Liver (tissue), 9 donors: ENCODE data around the gene UBTD2. TPM values are rescaled to one million over a fixed set of nuclear protein-coding genes. Genes with fewer than 3 reads are reported as not detected.

Experiments
- DNase-seq: peaks from one replicate; pipeline ENCODE4 v3.0.0-alpha.2; 2017; ENCODE audit warnings: low spot score
- H3K27ac ChIP-seq, 2 donors: one replicate each; pipeline ENCODE4 v1.7.0; 2013; ENCODE audit warnings: inconsistent platforms in 2 of 2, low read length in 2 of 2, control low read depth in 1 of 2, low read depth in 1 of 2, mild to moderate bottlenecking in 1 of 2
- H3K27me3 ChIP-seq, 4 donors: one replicate each; pipeline versions ENCODE4 v1.6.1 to v1.7.0; 2013; ENCODE audit warnings: low read length in 3 of 4, inconsistent platforms in 1 of 4, mild to moderate bottlenecking in 1 of 4, moderate library complexity in 1 of 4; ENCODE audit not compliant: control insufficient read depth in 4 of 4, insufficient read depth in 4 of 4
- H3K36me3 ChIP-seq, 4 donors: one replicate each; pipeline versions ENCODE4 v1.6.1 to v1.7.0; 2013; ENCODE audit warnings: low read length in 3 of 4, mild to moderate bottlenecking in 3 of 4, low read depth in 1 of 4, moderate library complexity in 1 of 4; ENCODE audit not compliant: control insufficient read depth in 4 of 4, insufficient read depth in 3 of 4
- H3K4me1 ChIP-seq, 4 donors: one replicate each; pipeline versions ENCODE4 v1.6.1 to v1.7.0; 2013; ENCODE audit warnings: low read length in 3 of 4, mild to moderate bottlenecking in 3 of 4, moderate library complexity in 1 of 4; ENCODE audit not compliant: control insufficient read depth in 4 of 4, insufficient read depth in 4 of 4
- H3K4me3 ChIP-seq, 3 donors: one replicate each; pipeline versions ENCODE4 v1.6.1 to v1.7.0; 2013; ENCODE audit warnings: low read length in 3 of 3, control low read depth in 1 of 3, low read depth in 1 of 3, mild to moderate bottlenecking in 1 of 3
- H3K9ac ChIP-seq, 2 donors: one replicate each; pipeline ENCODE4 v1.7.0; 2013; ENCODE audit warnings: low read length in 2 of 2, mild to moderate bottlenecking in 2 of 2, moderate library complexity in 2 of 2, control low read depth in 1 of 2, low read depth in 1 of 2
- H3K9me3 ChIP-seq, 4 donors: one replicate each; pipeline versions ENCODE4 v1.6.1 to v1.7.0; 2013; ENCODE audit warnings: low read length in 3 of 4; ENCODE audit not compliant: control insufficient read depth in 4 of 4
- EGR1 ChIP-seq, 2 donors: IDR thresholded peaks; 2 replicates each; pipeline ENCODE4 v1.6.1; 2016 to 2018; ENCODE audit warnings: antibody characterized with exemption in 2 of 2, low read depth in 2 of 2
- FOXA1 ChIP-seq: IDR thresholded peaks from 2 replicates; pipeline ENCODE4 v1.6.1; 2016; ENCODE audit warnings: antibody characterized with exemption
- FOXA2 ChIP-seq: IDR thresholded peaks from 2 replicates; pipeline ENCODE4 v1.6.1; 2016; ENCODE audit warnings: antibody characterized with exemption
- GABPA ChIP-seq, 2 donors: IDR thresholded peaks in 1 of 2; conservative IDR thresholded peaks in 1 of 2; 2 replicates each; pipeline ENCODE4 v1.6.1; 2016; ENCODE audit warnings: antibody characterized with exemption in 2 of 2, mild to moderate bottlenecking in 1 of 2, moderate library complexity in 1 of 2
- HNF4A ChIP-seq, 2 donors: conservative IDR thresholded peaks; 2 replicates each; pipeline ENCODE4 v1.6.1; 2016; ENCODE audit warnings: antibody characterized with exemption in 2 of 2, mild to moderate bottlenecking in 2 of 2
- HNF4G ChIP-seq: IDR thresholded peaks from 2 replicates; pipeline ENCODE4 v1.6.1; 2016; ENCODE audit warnings: antibody characterized with exemption
- JUND ChIP-seq, 2 donors: IDR thresholded peaks; 2 replicates each; pipeline ENCODE4 v1.6.1; 2016; ENCODE audit warnings: antibody characterized with exemption in 2 of 2
- NR2F2 ChIP-seq: IDR thresholded peaks from 2 replicates; pipeline ENCODE4 v1.6.1; 2016; ENCODE audit warnings: antibody characterized with exemption
- RAD21 ChIP-seq, 2 donors: IDR thresholded peaks; 2 replicates each; pipeline ENCODE4 v1.6.1; 2016; ENCODE audit warnings: antibody characterized with exemption in 2 of 2, mild to moderate bottlenecking in 2 of 2
- RXRA ChIP-seq, 2 donors: IDR thresholded peaks; 2 replicates each; pipeline ENCODE4 v1.6.1; 2017 to 2018; ENCODE audit warnings: antibody characterized with exemption in 2 of 2, mild to moderate bottlenecking in 1 of 2
- SP1 ChIP-seq: IDR thresholded peaks from 2 replicates; pipeline ENCODE4 v1.6.1; 2018; ENCODE audit warnings: antibody characterized with exemption, mild to moderate bottlenecking
- TAF1 ChIP-seq: conservative IDR thresholded peaks from 2 replicates; pipeline ENCODE4 v1.6.1; 2016; ENCODE audit warnings: antibody characterized with exemption, mild to moderate bottlenecking
- YY1 ChIP-seq: IDR thresholded peaks from 2 replicates; pipeline ENCODE4 v1.6.1; 2016; ENCODE audit warnings: antibody characterized with exemption, mild to moderate bottlenecking
- WGBS: extraction: QIAGEN DNeasy Blood & Tissue Kit; methylation state at CpG from one replicate; pipeline ENCODE4 v1.1.7; 2013; 5-methylcytosine and 5-hydroxymethylcytosine counted together
- polyA plus RNA-seq, 2 donors: library from polyadenylated mRNA; stranded (reverse) in 1 of 2; unstranded in 1 of 2; fragments of 200-250 nt in 1 of 2; fragments of >200 nt in 1 of 2; fragmentation: Nextera tagmentation in 1 of 2; extraction: Ambion mirVana in 1 of 2; gene quantifications; one replicate each; pipeline versions ENCODE4 v1.2.1 to v1.2.3, GENCODE V29; 2013 to 2015
- total RNA-seq, 2 donors: library from RNA; depleted of rRNA; stranded (reverse); fragments of >200 nt; gene quantifications; one replicate each; pipeline ENCODE4 v1.2.3, GENCODE V29; 2014
- TF ChIP-seq, protein P1 (sequence below): IDR thresholded peaks from 2 replicates; pipeline ENCODE4 v1.6.1; 2016; ENCODE audit warnings: antibody characterized with exemption
- TF ChIP-seq, protein P2 (sequence below): IDR thresholded peaks from 2 replicates; pipeline ENCODE4 v1.6.1; 2016; ENCODE audit warnings: antibody characterized with exemption
- TF ChIP-seq, protein P3 (sequence below): fragments of 150-350 bp; IDR thresholded peaks from 2 replicates; pipeline ENCODE4 v1.5.1; 2017; ENCODE audit warnings: improper control_type of control experiment, low read depth, low read length; ENCODE audit not compliant: missing input control
- TF ChIP-seq, protein P4 (sequence below): IDR thresholded peaks from 2 replicates; pipeline ENCODE4 v1.6.1; 2016; ENCODE audit warnings: antibody characterized with exemption, mild to moderate bottlenecking
- TF ChIP-seq, protein P5 (sequence below): IDR thresholded peaks from 2 replicates; pipeline ENCODE4 v1.6.1; 2016; ENCODE audit warnings: antibody characterized with exemption
- donor health status: healthy.
- donor health status: healthy.
- donor health status: healthy.
- donor health status: healthy.
- donor health status: healthy.

Gene UBTD2
- total and polyA plus RNA-seq, 4 donors, result 4.4 to 8.3 (median 6.6) TPM

DNA sequence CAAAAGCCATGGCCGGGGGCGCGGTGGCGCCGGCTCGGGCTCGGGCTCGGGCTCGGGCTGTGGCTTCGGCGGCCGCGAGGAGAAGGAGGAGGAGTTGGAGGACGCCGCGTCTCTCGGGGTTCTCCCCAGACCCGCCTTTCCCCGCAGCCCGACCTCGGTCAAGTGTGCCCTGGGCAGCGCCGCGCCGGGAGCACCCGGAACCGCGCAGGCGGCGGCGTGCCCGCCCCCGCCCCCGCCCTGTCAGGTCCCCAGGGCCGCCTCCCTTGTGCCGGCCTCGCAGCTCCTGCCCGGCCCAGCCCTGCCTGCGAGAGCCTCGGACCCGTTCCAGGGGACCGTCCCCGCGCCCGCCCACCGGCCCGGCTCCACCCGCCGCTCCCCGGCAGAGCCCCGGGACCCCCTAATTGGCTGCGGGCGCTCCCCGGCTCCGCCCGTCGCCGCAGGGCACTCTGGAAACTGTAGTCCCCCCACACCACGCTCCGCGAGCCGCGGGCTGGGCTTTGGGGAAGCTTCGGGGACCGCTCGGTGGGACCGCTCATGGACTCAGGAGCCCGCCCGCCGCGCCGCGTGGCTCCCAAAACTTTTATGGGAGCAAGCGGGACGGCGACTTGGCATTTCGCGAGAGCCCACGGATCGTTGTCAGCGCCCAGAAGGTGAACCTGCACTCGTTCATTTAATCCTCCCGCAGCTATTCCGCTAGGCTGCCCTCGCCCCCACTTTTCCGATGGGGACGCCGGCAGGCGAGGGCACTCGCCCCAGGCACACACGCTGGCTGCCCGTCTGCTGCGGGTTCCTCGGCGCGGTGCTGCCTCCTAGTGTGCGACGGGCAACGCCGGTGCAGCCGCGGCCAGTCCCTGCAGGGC, 95.3 kb downstream of the UBTD2 start, which contains the start of gene STK10:
STK10 (minus strand) TSS at position 192 of the 860 bp plus-strand sequence; CDS start at position 10, 182 bp downstream.
- Histone ChIP-seq H3K9ac (peak within 1 kb of the TSS; percentile 55 to 85), H3K9me3 (no peaks in the 10 kb centered on the region), H3K36me3 (no peaks in the 10 kb centered on the region), H3K27me3 (no peaks in the 10 kb centered on the region), H3K27ac (peak within 1 kb of the TSS; percentile 77 to 89), H3K4me3 (peak within 1 kb of the TSS; percentile 68 to 87 (median 71)), H3K4me1 (peaks cover 0 to 16% (median 4%) of the 10 kb centered on the region in 4 donors)
- under 1% methylated on average over 102 of the region's 102 CpGs for WGBS
- peak; percentile 89 for DNase-seq
- TF ChIP-seq RXRA (IDR thresholded peaks at IDR 0.05), result peak in 1 of 2 donors; percentile 45
- TF ChIP-seq SP1, result peak; percentile 12
- TF ChIP-seq, protein P1, sequence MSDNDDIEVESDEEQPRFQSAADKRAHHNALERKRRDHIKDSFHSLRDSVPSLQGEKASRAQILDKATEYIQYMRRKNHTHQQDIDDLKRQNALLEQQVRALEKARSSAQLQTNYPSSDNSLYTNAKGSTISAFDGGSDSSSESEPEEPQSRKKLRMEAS, result peak; percentile 25
- TF ChIP-seq NR2F2, result peak; percentile 23
- TF ChIP-seq HNF4A (conservative IDR thresholded peaks at IDR 0.05), result no peak
- peak; percentile 92 to 93 for TF ChIP-seq RAD21 (IDR thresholded peaks at IDR 0.05)
- TF ChIP-seq, protein P2, sequence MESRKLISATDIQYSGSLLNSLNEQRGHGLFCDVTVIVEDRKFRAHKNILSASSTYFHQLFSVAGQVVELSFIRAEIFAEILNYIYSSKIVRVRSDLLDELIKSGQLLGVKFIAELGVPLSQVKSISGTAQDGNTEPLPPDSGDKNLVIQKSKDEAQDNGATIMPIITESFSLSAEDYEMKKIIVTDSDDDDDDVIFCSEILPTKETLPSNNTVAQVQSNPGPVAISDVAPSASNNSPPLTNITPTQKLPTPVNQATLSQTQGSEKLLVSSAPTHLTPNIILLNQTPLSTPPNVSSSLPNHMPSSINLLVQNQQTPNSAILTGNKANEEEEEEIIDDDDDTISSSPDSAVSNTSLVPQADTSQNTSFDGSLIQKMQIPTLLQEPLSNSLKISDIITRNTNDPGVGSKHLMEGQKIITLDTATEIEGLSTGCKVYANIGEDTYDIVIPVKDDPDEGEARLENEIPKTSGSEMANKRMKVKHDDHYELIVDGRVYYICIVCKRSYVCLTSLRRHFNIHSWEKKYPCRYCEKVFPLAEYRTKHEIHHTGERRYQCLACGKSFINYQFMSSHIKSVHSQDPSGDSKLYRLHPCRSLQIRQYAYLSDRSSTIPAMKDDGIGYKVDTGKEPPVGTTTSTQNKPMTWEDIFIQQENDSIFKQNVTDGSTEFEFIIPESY, result no peak
- TF ChIP-seq, protein P3, sequence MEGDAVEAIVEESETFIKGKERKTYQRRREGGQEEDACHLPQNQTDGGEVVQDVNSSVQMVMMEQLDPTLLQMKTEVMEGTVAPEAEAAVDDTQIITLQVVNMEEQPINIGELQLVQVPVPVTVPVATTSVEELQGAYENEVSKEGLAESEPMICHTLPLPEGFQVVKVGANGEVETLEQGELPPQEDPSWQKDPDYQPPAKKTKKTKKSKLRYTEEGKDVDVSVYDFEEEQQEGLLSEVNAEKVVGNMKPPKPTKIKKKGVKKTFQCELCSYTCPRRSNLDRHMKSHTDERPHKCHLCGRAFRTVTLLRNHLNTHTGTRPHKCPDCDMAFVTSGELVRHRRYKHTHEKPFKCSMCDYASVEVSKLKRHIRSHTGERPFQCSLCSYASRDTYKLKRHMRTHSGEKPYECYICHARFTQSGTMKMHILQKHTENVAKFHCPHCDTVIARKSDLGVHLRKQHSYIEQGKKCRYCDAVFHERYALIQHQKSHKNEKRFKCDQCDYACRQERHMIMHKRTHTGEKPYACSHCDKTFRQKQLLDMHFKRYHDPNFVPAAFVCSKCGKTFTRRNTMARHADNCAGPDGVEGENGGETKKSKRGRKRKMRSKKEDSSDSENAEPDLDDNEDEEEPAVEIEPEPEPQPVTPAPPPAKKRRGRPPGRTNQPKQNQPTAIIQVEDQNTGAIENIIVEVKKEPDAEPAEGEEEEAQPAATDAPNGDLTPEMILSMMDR, result peak; percentile 83
- TF ChIP-seq TAF1, result no peak
- TF ChIP-seq HNF4G, result no peak
- TF ChIP-seq, protein P4, sequence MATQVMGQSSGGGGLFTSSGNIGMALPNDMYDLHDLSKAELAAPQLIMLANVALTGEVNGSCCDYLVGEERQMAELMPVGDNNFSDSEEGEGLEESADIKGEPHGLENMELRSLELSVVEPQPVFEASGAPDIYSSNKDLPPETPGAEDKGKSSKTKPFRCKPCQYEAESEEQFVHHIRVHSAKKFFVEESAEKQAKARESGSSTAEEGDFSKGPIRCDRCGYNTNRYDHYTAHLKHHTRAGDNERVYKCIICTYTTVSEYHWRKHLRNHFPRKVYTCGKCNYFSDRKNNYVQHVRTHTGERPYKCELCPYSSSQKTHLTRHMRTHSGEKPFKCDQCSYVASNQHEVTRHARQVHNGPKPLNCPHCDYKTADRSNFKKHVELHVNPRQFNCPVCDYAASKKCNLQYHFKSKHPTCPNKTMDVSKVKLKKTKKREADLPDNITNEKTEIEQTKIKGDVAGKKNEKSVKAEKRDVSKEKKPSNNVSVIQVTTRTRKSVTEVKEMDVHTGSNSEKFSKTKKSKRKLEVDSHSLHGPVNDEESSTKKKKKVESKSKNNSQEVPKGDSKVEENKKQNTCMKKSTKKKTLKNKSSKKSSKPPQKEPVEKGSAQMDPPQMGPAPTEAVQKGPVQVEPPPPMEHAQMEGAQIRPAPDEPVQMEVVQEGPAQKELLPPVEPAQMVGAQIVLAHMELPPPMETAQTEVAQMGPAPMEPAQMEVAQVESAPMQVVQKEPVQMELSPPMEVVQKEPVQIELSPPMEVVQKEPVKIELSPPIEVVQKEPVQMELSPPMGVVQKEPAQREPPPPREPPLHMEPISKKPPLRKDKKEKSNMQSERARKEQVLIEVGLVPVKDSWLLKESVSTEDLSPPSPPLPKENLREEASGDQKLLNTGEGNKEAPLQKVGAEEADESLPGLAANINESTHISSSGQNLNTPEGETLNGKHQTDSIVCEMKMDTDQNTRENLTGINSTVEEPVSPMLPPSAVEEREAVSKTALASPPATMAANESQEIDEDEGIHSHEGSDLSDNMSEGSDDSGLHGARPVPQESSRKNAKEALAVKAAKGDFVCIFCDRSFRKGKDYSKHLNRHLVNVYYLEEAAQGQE, result no peak
- TF ChIP-seq YY1, result peak; percentile 58
- no peak for TF ChIP-seq GABPA (IDR thresholded peaks at IDR 0.05 in 1 of 2, conservative IDR thresholded peaks at IDR 0.05 in 1 of 2)
- no peak for TF ChIP-seq FOXA2
- TF ChIP-seq, protein P5, sequence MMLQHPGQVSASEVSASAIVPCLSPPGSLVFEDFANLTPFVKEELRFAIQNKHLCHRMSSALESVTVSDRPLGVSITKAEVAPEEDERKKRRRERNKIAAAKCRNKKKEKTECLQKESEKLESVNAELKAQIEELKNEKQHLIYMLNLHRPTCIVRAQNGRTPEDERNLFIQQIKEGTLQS, result no peak
- TF ChIP-seq EGR1 (IDR thresholded peaks at IDR 0.05; ENCODE audit: low read depth in 2 of 2), result peak in 1 of 2 donors; percentile 67
- no peak for TF ChIP-seq JUND (IDR thresholded peaks at IDR 0.05)
- TF ChIP-seq FOXA1, result no peak
